Transverse colon (tissue), 4 donors: Measurements from ENCODE around the gene CCL1. TPM values are rescaled to one million over a fixed set of nuclear protein-coding genes. Genes with fewer than 3 reads are reported as not detected.
A peak's percentile ranks its signal among the peaks of the same experiment; 100 is the strongest.

Source experiments
- DNase-seq: peaks from one replicate; pipeline ENCODE4 v3.0.0-alpha.2; 2019
- H3K27ac ChIP-seq, 4 donors: fragments of 200-600 bp; sonication (generic); 2 replicates each; pipeline ENCODE4 v1.5.1; 2016 to 2018; ENCODE audit warnings: inconsistent platforms in 4 of 4
- H3K27me3 ChIP-seq: fragments of 200-600 bp; sonication (generic); 2 replicates; pipeline ENCODE4 v1.5.1; 2017; ENCODE audit warnings: inconsistent platforms
- H3K36me3 ChIP-seq, 4 donors: fragments of 200-600 bp; sonication (generic); 2 replicates each; pipeline ENCODE4 v1.5.1; 2017 to 2019; ENCODE audit warnings: inconsistent platforms in 4 of 4
- H3K4me1 ChIP-seq, 4 donors: fragments of 200-600 bp; sonication (generic); 2 replicates each; pipeline ENCODE4 v1.5.1; 2017 to 2020; ENCODE audit warnings: inconsistent platforms in 4 of 4
- H3K4me3 ChIP-seq, 4 donors: fragments of 200-600 bp; sonication (generic); 1 replicate in 1 of 4; 2 replicates in 3 of 4; pipeline versions ENCODE4 v1.5.1 to v1.6.1; 2017 to 2019; ENCODE audit warnings: inconsistent platforms in 4 of 4
- H3K9me3 ChIP-seq, 2 donors: fragments of 200-600 bp; sonication (generic); 2 replicates each; pipeline ENCODE4 v1.5.1; 2017 to 2019; ENCODE audit warnings: inconsistent platforms in 2 of 2
- CTCF ChIP-seq, 5 experiments: fragments of 200-600 bp in 3 of 5; fragments of 450-650 bp in 2 of 5; sonication (generic) in 3 of 5; IDR thresholded peaks; 1 replicate in 2 of 5; 2 replicates in 3 of 5; pipeline ENCODE4 v1.5.1; 2016 to 2017; ENCODE audit warnings: antibody characterized with exemption in 5 of 5, inconsistent platforms in 3 of 5, mild to moderate bottlenecking in 2 of 5, moderate library complexity in 1 of 5
- EP300 ChIP-seq: sonication (generic); formaldehyde crosslinking; IDR thresholded peaks from one replicate; pipeline ENCODE4 v1.6.1; 2017; ENCODE audit warnings: antibody characterized with exemption, low read depth
- POLR2A ChIP-seq: fragments of 450-650 bp; IDR thresholded peaks from one replicate; pipeline ENCODE4 v1.6.1; 2016; ENCODE audit warnings: antibody characterized with exemption, mild to moderate bottlenecking, moderate library complexity
- POLR2AphosphoS5 ChIP-seq, 3 donors: sonication (generic); formaldehyde crosslinking; IDR thresholded peaks; one replicate each; pipeline ENCODE4 v1.6.1; 2016; ENCODE audit warnings: antibody characterized with exemption in 3 of 3
- WGBS, 2 donors: methylation state at CpG; one replicate each; pipeline ENCODE4 v1.1.5; 2018; ENCODE audit warnings: low coverage in 1 of 2; 5-methylcytosine and 5-hydroxymethylcytosine counted together
- in situ Hi-C, 4 donors: fragments of 200-750 bp; cut with MboI; loops; one replicate each; pipeline versions ENCODE4 v1.15.0 to v1.15.1; 2017; ENCODE audit warnings: low sequenced_read_pairs in 3 of 4, low pct_ligation_motif_present in 1 of 4, low pct_unique_long_range_greater_than_20kb in 1 of 4
- intact Hi-C: fragments of 100-400 bp; cut with DNase I; formaldehyde crosslinking; loops from one replicate; pipeline ENCODE4 v1.15.1; 2023; ENCODE audit warnings: low total_unique reads
- total RNA-seq, 4 donors: library from RNA; depleted of rRNA; stranded (reverse); fragments of >200 nt; gene quantifications; one replicate each; pipeline ENCODE4 v1.1.0, GENCODE V29; 2016

Gene CCL1
- total RNA-seq, 4 donors from 2014 or later = not detected

DNA sequence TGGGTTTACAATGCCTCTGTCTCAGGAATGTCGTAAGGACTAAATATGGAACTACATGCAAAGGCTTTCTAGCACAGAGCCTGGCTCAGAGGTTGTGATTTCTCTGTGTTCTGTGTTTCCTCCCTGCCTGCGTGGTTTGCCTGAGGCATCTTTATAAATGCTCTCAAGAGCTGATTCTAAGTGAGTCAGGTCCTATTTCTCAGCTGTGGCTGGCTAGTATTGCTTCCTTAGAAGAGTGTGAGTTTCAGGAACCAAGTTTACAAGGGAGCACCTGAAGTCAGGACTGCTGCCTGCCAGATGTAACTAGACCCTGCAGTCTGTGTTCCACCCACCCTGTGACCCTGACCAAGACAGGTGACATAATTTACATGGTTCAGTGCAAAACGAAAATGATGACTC lies 8.0 kb upstream of the CCL1 start:
- 27 to 86% methylated on average over 1 to 3 of the region's 3 CpGs for WGBS, 2 donors
- intact Hi-C loops = no loop called here

GRCh38 chr17:34370376-34370996 lies 7.5 kb upstream of the CCL1 start:
- TF ChIP-seq EP300 = no peak
- no peak for TF ChIP-seq CTCF (IDR thresholded peaks at IDR 0.05)
- no peak for TF ChIP-seq POLR2AphosphoS5 (IDR thresholded peaks at IDR 0.05)
- TF ChIP-seq POLR2A = no peak
- Histone ChIP-seq H3K4me1 (peaks cover 0 to 4% (median 0%) of the 10 kb centered on the region in 4 donors), H3K27ac (peak overlapping the region in 1 of 4 donors; percentile 19), H3K4me3 (no peak overlapping the region), H3K27me3 (no peaks in the 10 kb centered on the region), H3K36me3 (no peaks in the 10 kb centered on the region), H3K9me3 (no peaks in the 10 kb centered on the region)
- intact Hi-C loops (no loop called here), in situ Hi-C loops (no loop called here)
- WGBS, 2 donors = 82 to 83% methylated on average over 1 to 5 of the region's 5 CpGs
- DNase-seq = no peak

More for the DNA sequence above, 8.0 kb upstream of the CCL1 start:
- DNase-seq = no peak
- Histone ChIP-seq H3K27me3 (no peaks in the 10 kb centered on the region), H3K9me3 (no peaks in the 10 kb centered on the region), H3K4me3 (no peak overlapping the region), H3K27ac (peak overlapping the region in 1 of 4 donors; percentile 19), H3K4me1 (peaks cover 0 to 4% (median 0%) of the 10 kb centered on the region in 4 donors), H3K36me3 (no peaks in the 10 kb centered on the region)
- in situ Hi-C loops = no loop called here
- TF ChIP-seq EP300 (no peak), POLR2A (no peak), CTCF (IDR thresholded peaks at IDR 0.05) (no peak)

DNA sequence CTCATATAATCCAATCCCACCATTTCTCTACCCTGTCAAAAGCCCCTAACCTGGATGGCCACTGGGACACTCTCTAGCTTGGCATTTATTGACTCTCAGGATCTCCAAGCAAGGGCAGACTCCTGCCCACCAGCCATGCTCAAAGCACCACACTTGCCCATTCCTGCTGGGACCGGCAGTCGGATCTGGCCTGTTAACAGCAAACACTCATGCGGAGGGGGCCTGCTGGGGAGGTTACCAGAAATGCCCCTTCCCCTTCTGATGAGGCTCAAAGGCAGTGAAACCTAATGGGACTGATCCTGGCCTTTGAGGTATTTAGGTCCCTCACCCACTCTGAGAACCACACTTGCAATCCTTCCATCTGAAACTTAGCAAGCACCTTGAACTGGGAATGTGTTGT lies 6.5 kb upstream of the CCL1 start:
- H3K4me3 ChIP-seq = no peak overlapping the region
- H3K27ac ChIP-seq = no peak overlapping the region
- H3K27me3 ChIP-seq = no peaks in the 10 kb centered on the region
- no peaks in the 10 kb centered on the region for H3K9me3 ChIP-seq
- intact Hi-C loops = no loop called here
- TF ChIP-seq POLR2AphosphoS5 (IDR thresholded peaks at IDR 0.05) = no peak
- peaks cover 0 to 4% (median 0%) of the 10 kb centered on the region in 4 donors for H3K4me1 ChIP-seq
- DNase-seq = no peak
- in situ Hi-C loops = loop anchor here in 1 of 4 donors (5.0 kb wide), 1 partner anchor 172 kb away; no protein-coding TSS in a partner anchor
- WGBS, 2 donors = 95% methylated on average over 3 of the region's 3 CpGs; no CpG with 5 or more reads in 1 of the 2 donors
- no peaks in the 10 kb centered on the region for H3K36me3 ChIP-seq

DNA sequence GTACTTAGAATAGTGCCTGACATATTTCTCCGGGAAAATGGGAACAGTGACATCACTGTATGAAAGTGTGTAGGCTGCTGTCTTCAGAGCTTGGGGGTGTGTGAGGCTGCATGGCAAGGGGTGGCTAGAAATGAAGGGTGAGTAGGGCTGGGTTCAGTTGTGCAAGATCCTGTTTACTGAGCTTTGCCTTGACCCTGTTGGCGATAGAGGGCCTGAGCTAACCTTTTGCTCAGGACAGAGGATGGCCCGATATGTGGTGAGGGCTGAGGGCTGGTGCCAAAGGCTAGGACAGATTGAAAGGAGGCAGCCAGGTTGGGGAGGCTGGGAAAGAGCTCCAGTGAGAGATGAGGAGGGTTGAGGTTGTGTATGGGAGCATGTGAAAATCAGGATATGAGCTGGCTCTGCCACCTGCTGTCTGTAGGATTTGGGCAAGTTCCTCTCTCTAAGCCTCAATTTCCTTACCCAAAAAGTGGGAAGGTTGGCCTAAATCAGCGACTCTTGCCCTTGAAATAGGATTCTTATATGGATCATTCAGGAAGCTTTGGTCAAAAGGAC lies 6.0 kb upstream of the CCL1 start:
- no peak overlapping the region for H3K27ac ChIP-seq
- 52% methylated on average over 4 of the region's 4 CpGs; no CpG with 5 or more reads in 1 of the 2 donors for WGBS, 2 donors
- in situ Hi-C loops (loop anchor here in 1 of 4 donors (5.0 kb wide), 1 partner anchor 172 kb away; no protein-coding TSS in a partner anchor), intact Hi-C loops (no loop called here)
- no peaks in the 10 kb centered on the region for H3K9me3 ChIP-seq
- no peak overlapping the region for H3K4me3 ChIP-seq
- no peaks in the 10 kb centered on the region for H3K27me3 ChIP-seq
- no peaks in the 10 kb centered on the region for H3K36me3 ChIP-seq
- TF ChIP-seq POLR2A (no peak), POLR2AphosphoS5 (IDR thresholded peaks at IDR 0.05) (no peak), EP300 (no peak), CTCF (IDR thresholded peaks at IDR 0.05) (no peak)
- H3K4me1 ChIP-seq = peaks cover 0 to 4% (median 0%) of the 10 kb centered on the region in 4 donors
- DNase-seq = no peak
